DOHH2 (cell line): ENCODE data around the gene CNKSR2.

Experiments used
- H3F3A ChIP-seq: fragments of 200-600 bp; sonication (generic), shearing (Covaris generic); 2 replicates; pipeline ENCODE4 v1.6.0; 2016; ENCODE audit warnings: antibody characterized with exemption, mild to moderate bottlenecking; ENCODE audit not compliant: control insufficient read depth, insufficient read depth
- H3K27ac ChIP-seq: fragments of 200-600 bp; sonication (generic); 2 replicates; pipeline ENCODE4 v1.5.1; 2014; ENCODE audit warnings: low read depth, mild to moderate bottlenecking, low read length, moderate library complexity
- H3K27me3 ChIP-seq: fragments of 200-600 bp; sonication (generic); 2 replicates; pipeline ENCODE4 v1.6.1; 2014; ENCODE audit warnings: mild to moderate bottlenecking, low read length, mixed read lengths; ENCODE audit not compliant: control insufficient read depth
- H3K36me3 ChIP-seq: fragments of 200-600 bp; sonication (generic); 2 replicates; pipeline ENCODE4 v1.6.1; 2014; ENCODE audit warnings: mild to moderate bottlenecking, low read length, moderate library complexity, mixed read lengths; ENCODE audit not compliant: control insufficient read depth
- H3K4me1 ChIP-seq: fragments of 200-600 bp; sonication (generic); 2 replicates; pipeline ENCODE4 v1.6.1; 2014; ENCODE audit warnings: mild to moderate bottlenecking, low read length, mixed read lengths; ENCODE audit not compliant: control insufficient read depth
- H3K4me2 ChIP-seq: fragments of 200-600 bp; sonication (generic); 2 replicates; pipeline ENCODE4 v1.6.0; 2014; ENCODE audit warnings: mild to moderate bottlenecking, low read length, moderate library complexity
- H3K4me3 ChIP-seq: fragments of 200-600 bp; sonication (generic); 2 replicates; pipeline ENCODE4 v1.5.1; 2014; ENCODE audit warnings: mild to moderate bottlenecking, low read length, mixed read lengths
- H3K79me2 ChIP-seq: fragments of 200-600 bp; sonication (generic); 2 replicates; pipeline ENCODE4 v1.6.1; 2014; ENCODE audit warnings: mild to moderate bottlenecking, low read length, mixed read lengths; ENCODE audit not compliant: control insufficient read depth
- H3K9me2 ChIP-seq: fragments of 200-600 bp; sonication (generic); replicated peaks from 2 replicates; pipeline ENCODE4 v1.6.1; 2014; ENCODE audit warnings: mild to moderate bottlenecking, low read length, mixed read lengths; ENCODE audit not compliant: control insufficient read depth
- H3K9me3 ChIP-seq: fragments of 200-600 bp; sonication (generic); 2 replicates; pipeline ENCODE4 v1.6.1; 2014; ENCODE audit warnings: antibody characterized with exemption, low read length, mixed read lengths; ENCODE audit not compliant: control insufficient read depth, insufficient read depth
- H4K20me1 ChIP-seq: fragments of 200-600 bp; sonication (generic); 2 replicates; pipeline ENCODE4 v1.6.0; 2014; ENCODE audit warnings: low read depth, mild to moderate bottlenecking, antibody characterized with exemption, low read length, moderate library complexity; ENCODE audit not compliant: control insufficient read depth, insufficient read depth
- CTCF ChIP-seq: fragments of 200-600 bp; sonication (generic); IDR thresholded peaks from one replicate; pipeline ENCODE4 v1.5.1; 2014; ENCODE audit warnings: antibody characterized with exemption, mild to moderate bottlenecking, low read depth, low read length; ENCODE audit not compliant: poor library complexity, severe bottlenecking
- EZH2phosphoT487 ChIP-seq: fragments of 200-600 bp; sonication (generic); IDR thresholded peaks from 2 replicates; pipeline ENCODE4 v1.6.1; 2017; ENCODE audit warnings: borderline replicate concordance, mild to moderate bottlenecking, antibody characterized with exemption, low read length, moderate library complexity, mixed read lengths

CNKSR2 gene

GRCh38 chrX:21574793-21575192, 200.6 kb downstream of the CNKSR2 start:
- no peaks in the 10 kb centered on the region for H3K27me3 ChIP-seq
- H4K20me1 ChIP-seq: no peaks in the 10 kb centered on the region
- no peaks in the 10 kb centered on the region for H3K9me3 ChIP-seq
- H3K27ac ChIP-seq: no peak overlapping the region
- H3F3A ChIP-seq: no peaks in the 10 kb centered on the region
- no peak for TF ChIP-seq CTCF
- TF ChIP-seq EZH2phosphoT487: no peak
- no peaks in the 10 kb centered on the region for H3K79me2 ChIP-seq
- H3K4me2 ChIP-seq: no peak overlapping the region
- H3K4me3 ChIP-seq: no peak overlapping the region
- no peaks in the 10 kb centered on the region for H3K4me1 ChIP-seq
- no peaks in the 10 kb centered on the region for H3K36me3 ChIP-seq
- no peaks in the 10 kb centered on the region for H3K9me2 ChIP-seq

- no peaks in the 10 kb centered on the region for H3K27me3 ChIP-seq
- H3K4me2 ChIP-seq: no peak overlapping the region
- H3K4me3 ChIP-seq: no peak overlapping the region
- TF ChIP-seq CTCF (no peak), EZH2phosphoT487 (no peak)
- no peaks in the 10 kb centered on the region for H3K9me3 ChIP-seq
- no peaks in the 10 kb centered on the region for H4K20me1 ChIP-seq
- no peaks in the 10 kb centered on the region for H3K79me2 ChIP-seq
- no peaks in the 10 kb centered on the region for H3K36me3 ChIP-seq
- H3F3A ChIP-seq: no peaks in the 10 kb centered on the region
- no peaks in the 10 kb centered on the region for H3K9me2 ChIP-seq
- H3K4me1 ChIP-seq: no peaks in the 10 kb centered on the region
- H3K27ac ChIP-seq: no peak overlapping the region
Measured at GRCh38 chrX:21581479-21581878, 207.3 kb downstream of the CNKSR2 start.

GRCh38 chrX:21586001-21586400, 211.8 kb downstream of the CNKSR2 start:
- Histone ChIP-seq H3K36me3 (no peaks in the 10 kb centered on the region), H3K9me3 (no peaks in the 10 kb centered on the region), H3K9me2 (no peaks in the 10 kb centered on the region), H3K4me2 (no peak overlapping the region), H3F3A (no peaks in the 10 kb centered on the region), H4K20me1 (no peaks in the 10 kb centered on the region), H3K27me3 (no peaks in the 10 kb centered on the region), H3K27ac (no peak overlapping the region), H3K79me2 (no peaks in the 10 kb centered on the region), H3K4me1 (no peaks in the 10 kb centered on the region), H3K4me3 (no peak overlapping the region)
- TF ChIP-seq EZH2phosphoT487 (no peak), CTCF (no peak)
